ENCODE data around the gene ZBTB12. TPM values are rescaled to one million over a fixed set of nuclear protein-coding genes. Genes with fewer than 3 reads are reported as not detected.

Gene ZBTB12
- total and polyA plus RNA-seq, 5 donors from 2014 or later: 0.20 TPM; not detected in 4

GRCh38 chr6:31877651-31878161 is 24.2 kb downstream of the ZBTB12 start:
- peaks cover 19% of the 10 kb centered on the region for H3K36me3 Mint-ChIP-seq
- peaks cover 0 to 5% (median 0%) of the 10 kb centered on the region in 4 donors for H3K4me1 Mint-ChIP-seq
- H3K27ac Mint-ChIP-seq: no peak overlapping the region
- ATAC-seq (ENCODE audit: low read depth in 2 of 2) (no peak), DNase-seq (no peak)
- H3K27ac ChIP-seq (ENCODE audit: insufficient read depth, low read length, poor library complexity, severe bottlenecking): no peak overlapping the region
- no peak overlapping the region for H3K4me3 ChIP-seq (ENCODE audit: low read depth, low read length)
- H3K27me3 Mint-ChIP-seq: no peaks in the 10 kb centered on the region
- no peak overlapping the region for H3K4me3 Mint-ChIP-seq
- no peaks in the 10 kb centered on the region for H3K4me1 ChIP-seq (ENCODE audit: control insufficient read depth, insufficient read depth, low read length, poor library complexity, severe bottlenecking)
- H3K36me3 ChIP-seq (ENCODE audit: control insufficient read depth, insufficient read depth, low read length): peaks cover 29% of the 10 kb centered on the region
- no peaks in the 10 kb centered on the region for H3K27me3 ChIP-seq (ENCODE audit: control insufficient read depth, insufficient read depth, low read length)
- no peaks in the 10 kb centered on the region for H3K9me3 Mint-ChIP-seq
- no peaks in the 10 kb centered on the region for H3K9me3 ChIP-seq (ENCODE audit: control insufficient read depth in 2 of 2, low read length in 2 of 2)

GRCh38 chr6:31877125-31877650 is 24.7 kb downstream of the ZBTB12 start:
- H3K36me3 Mint-ChIP-seq: peaks cover 15% of the 10 kb centered on the region
- H3K27me3 Mint-ChIP-seq: no peaks in the 10 kb centered on the region
- H3K9me3 Mint-ChIP-seq: no peaks in the 10 kb centered on the region
- no peak for ATAC-seq (ENCODE audit: low read depth in 2 of 2)
- H3K27ac Mint-ChIP-seq: no peak overlapping the region
- no peak overlapping the region for H3K4me3 Mint-ChIP-seq
- Histone ChIP-seq H3K9me3 (ENCODE audit: control insufficient read depth in 2 of 2, low read length in 2 of 2) (no peaks in the 10 kb centered on the region), H3K27me3 (ENCODE audit: control insufficient read depth, insufficient read depth, low read length) (no peaks in the 10 kb centered on the region), H3K27ac (ENCODE audit: insufficient read depth, low read length, poor library complexity, severe bottlenecking) (no peak overlapping the region), H3K4me1 (ENCODE audit: control insufficient read depth, insufficient read depth, low read length, poor library complexity, severe bottlenecking) (no peaks in the 10 kb centered on the region), H3K36me3 (ENCODE audit: control insufficient read depth, insufficient read depth, low read length) (peaks cover 23% of the 10 kb centered on the region), H3K4me3 (ENCODE audit: low read depth, low read length) (no peak overlapping the region)
- no peak for DNase-seq
- peaks cover 0 to 5% (median 0%) of the 10 kb centered on the region in 4 donors for H3K4me1 Mint-ChIP-seq

GRCh38 chr6:31876357-31876756 is 25.5 kb downstream of the ZBTB12 start:
- no peaks in the 10 kb centered on the region for H3K27me3 ChIP-seq (ENCODE audit: control insufficient read depth, insufficient read depth, low read length)
- no peaks in the 10 kb centered on the region for H3K9me3 ChIP-seq (ENCODE audit: control insufficient read depth in 2 of 2, low read length in 2 of 2)
- H3K27ac ChIP-seq (ENCODE audit: insufficient read depth, low read length, poor library complexity, severe bottlenecking): no peak overlapping the region
- H3K9me3 Mint-ChIP-seq: no peaks in the 10 kb centered on the region
- peaks cover 0 to 3% (median under 1%) of the 10 kb centered on the region in 4 donors for H3K4me1 Mint-ChIP-seq
- peaks cover 19% of the 10 kb centered on the region for H3K36me3 ChIP-seq (ENCODE audit: control insufficient read depth, insufficient read depth, low read length)
- no peak for DNase-seq
- no peaks in the 10 kb centered on the region for H3K27me3 Mint-ChIP-seq
- H3K36me3 Mint-ChIP-seq: peaks cover 12% of the 10 kb centered on the region
- H3K4me1 ChIP-seq (ENCODE audit: control insufficient read depth, insufficient read depth, low read length, poor library complexity, severe bottlenecking): no peaks in the 10 kb centered on the region
- no peak overlapping the region for H3K4me3 Mint-ChIP-seq
- no peak overlapping the region for H3K4me3 ChIP-seq (ENCODE audit: low read depth, low read length)
- H3K27ac Mint-ChIP-seq: no peak overlapping the region
- no peak for ATAC-seq (ENCODE audit: low read depth in 2 of 2)

- Mint-ChIP-seq H3K9me3 (no peaks in the 10 kb centered on the region), H3K27ac (no peak overlapping the region), H3K27me3 (no peaks in the 10 kb centered on the region), H3K4me3 (no peak overlapping the region), H3K4me1 (peaks cover 0 to 5% (median under 1%) of the 10 kb centered on the region in 4 donors), H3K36me3 (peaks cover 7% of the 10 kb centered on the region)
- Histone ChIP-seq H3K27ac (ENCODE audit: insufficient read depth, low read length, poor library complexity, severe bottlenecking) (no peak overlapping the region), H3K4me3 (ENCODE audit: low read depth, low read length) (no peak overlapping the region), H3K27me3 (ENCODE audit: control insufficient read depth, insufficient read depth, low read length) (no peaks in the 10 kb centered on the region), H3K36me3 (ENCODE audit: control insufficient read depth, insufficient read depth, low read length) (peaks cover 14% of the 10 kb centered on the region), H3K4me1 (ENCODE audit: control insufficient read depth, insufficient read depth, low read length, poor library complexity, severe bottlenecking) (no peaks in the 10 kb centered on the region), H3K9me3 (ENCODE audit: control insufficient read depth in 2 of 2, low read length in 2 of 2) (no peaks in the 10 kb centered on the region)
- ATAC-seq (ENCODE audit: low read depth in 2 of 2): peak in 1 of 2 donors; percentile 15
- DNase-seq: no peak
Observed at GRCh38 chr6:31875877-31876276, 26.0 kb downstream of the ZBTB12 start.

- Histone ChIP-seq H3K27me3 (ENCODE audit: control insufficient read depth, insufficient read depth, low read length) (no peaks in the 10 kb centered on the region), H3K4me3 (ENCODE audit: low read depth, low read length) (no peak overlapping the region), H3K36me3 (ENCODE audit: control insufficient read depth, insufficient read depth, low read length) (peaks cover 6% of the 10 kb centered on the region), H3K27ac (ENCODE audit: insufficient read depth, low read length, poor library complexity, severe bottlenecking) (no peak overlapping the region), H3K4me1 (ENCODE audit: control insufficient read depth, insufficient read depth, low read length, poor library complexity, severe bottlenecking) (no peaks in the 10 kb centered on the region), H3K9me3 (ENCODE audit: control insufficient read depth in 2 of 2, low read length in 2 of 2) (no peaks in the 10 kb centered on the region)
- H3K4me3 Mint-ChIP-seq: no peak overlapping the region
- H3K27me3 Mint-ChIP-seq: no peaks in the 10 kb centered on the region
- ATAC-seq (ENCODE audit: low read depth in 2 of 2) (no peak), DNase-seq (no peak)
- H3K27ac Mint-ChIP-seq: peak overlapping the region in 2 of 3 donors; percentile 36 to 68
- H3K4me1 Mint-ChIP-seq: peaks cover 0 to 5% (median under 1%) of the 10 kb centered on the region in 4 donors
- peaks cover 6% of the 10 kb centered on the region for H3K36me3 Mint-ChIP-seq
- H3K9me3 Mint-ChIP-seq: no peaks in the 10 kb centered on the region
Observed at GRCh38 chr6:31874836-31875572, 26.9 kb downstream of the ZBTB12 start.

- no peaks in the 10 kb centered on the region for H3K36me3 Mint-ChIP-seq
- Histone ChIP-seq H3K36me3 (ENCODE audit: control insufficient read depth, insufficient read depth, low read length) (no peaks in the 10 kb centered on the region), H3K27ac (ENCODE audit: insufficient read depth, low read length, poor library complexity, severe bottlenecking) (no peak overlapping the region), H3K4me1 (ENCODE audit: control insufficient read depth, insufficient read depth, low read length, poor library complexity, severe bottlenecking) (no peaks in the 10 kb centered on the region), H3K4me3 (ENCODE audit: low read depth, low read length) (no peak overlapping the region), H3K9me3 (ENCODE audit: control insufficient read depth in 2 of 2, low read length in 2 of 2) (no peaks in the 10 kb centered on the region), H3K27me3 (ENCODE audit: control insufficient read depth, insufficient read depth, low read length) (no peaks in the 10 kb centered on the region)
- no peak for ATAC-seq (ENCODE audit: low read depth in 2 of 2)
- DNase-seq: no peak
- H3K4me1 Mint-ChIP-seq: peaks cover 0 to 5% (median under 1%) of the 10 kb centered on the region in 4 donors
- H3K9me3 Mint-ChIP-seq: no peaks in the 10 kb centered on the region
- H3K27me3 Mint-ChIP-seq: no peaks in the 10 kb centered on the region
- H3K4me3 Mint-ChIP-seq: no peak overlapping the region
- H3K27ac Mint-ChIP-seq: peak overlapping the region in 1 of 3 donors; percentile 64
Observed at GRCh38 chr6:31874084-31874670, 27.7 kb downstream of the ZBTB12 start.

GRCh38 chr6:31871046-31871659 is 30.7 kb downstream of the ZBTB12 start:
- Histone ChIP-seq H3K4me3 (ENCODE audit: low read depth, low read length) (no peak overlapping the region), H3K27ac (ENCODE audit: insufficient read depth, low read length, poor library complexity, severe bottlenecking) (no peak overlapping the region), H3K27me3 (ENCODE audit: control insufficient read depth, insufficient read depth, low read length) (no peaks in the 10 kb centered on the region), H3K9me3 (ENCODE audit: control insufficient read depth in 2 of 2, low read length in 2 of 2) (no peaks in the 10 kb centered on the region), H3K4me1 (ENCODE audit: control insufficient read depth, insufficient read depth, low read length, poor library complexity, severe bottlenecking) (no peaks in the 10 kb centered on the region), H3K36me3 (ENCODE audit: control insufficient read depth, insufficient read depth, low read length) (no peaks in the 10 kb centered on the region)
- no peaks in the 10 kb centered on the region for H3K9me3 Mint-ChIP-seq
- H3K27ac Mint-ChIP-seq: no peak overlapping the region
- DNase-seq (no peak), ATAC-seq (ENCODE audit: low read depth in 2 of 2) (no peak)
- H3K27me3 Mint-ChIP-seq: no peaks in the 10 kb centered on the region
- no peaks in the 10 kb centered on the region for H3K36me3 Mint-ChIP-seq
- H3K4me3 Mint-ChIP-seq: no peak overlapping the region
- peaks cover 0 to 5% (median under 1%) of the 10 kb centered on the region in 4 donors for H3K4me1 Mint-ChIP-seq

All from CD4-positive, CD25-positive, alpha-beta regulatory T cell (primary cell).